ENCODE data around the gene RENBP. TPM values are rescaled to one million over a fixed set of nuclear protein-coding genes. Genes with fewer than 3 reads are reported as not detected.

Gene RENBP
- total and polyA plus RNA-seq, 2 of the 13 experiments (the other 11 are each of a cell fraction or from before 2014, with no cell fraction given): 1.4 to 2.6 TPM

DNA sequence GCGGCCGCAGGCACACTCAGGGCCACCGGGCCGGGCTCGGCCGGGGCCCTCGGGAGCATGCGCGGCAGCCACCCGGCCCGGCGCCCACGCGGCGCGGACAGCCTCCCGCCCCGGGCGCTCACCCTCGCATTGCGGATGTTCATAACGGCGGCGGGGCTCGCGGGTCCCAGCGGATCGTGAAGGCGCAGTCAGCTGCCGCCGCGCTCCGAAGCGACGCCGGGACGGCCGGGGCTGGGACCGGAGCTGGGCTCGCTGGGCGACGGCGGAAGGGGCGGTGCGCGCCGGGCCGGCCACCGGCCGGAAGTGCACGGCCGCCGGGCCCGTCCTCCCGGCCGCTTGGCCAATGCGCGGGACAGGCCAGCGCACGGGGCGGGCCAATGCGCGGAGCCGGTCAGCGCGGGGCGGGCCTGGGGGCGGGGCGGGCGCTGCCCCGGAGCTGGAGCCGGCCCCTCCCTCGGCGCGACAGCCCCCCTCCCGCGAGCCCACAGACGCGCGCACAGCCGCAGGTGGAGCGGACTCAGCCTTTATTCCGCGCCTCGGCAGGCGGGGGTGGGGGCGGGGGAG is 9.6 kb downstream of the RENBP start, which contains the start of gene NAA10:
Gene NAA10 (minus strand): TSS at position 276 of the 564 bp plus-strand sequence. CDS start 133 bp downstream, at position 143.
- no peak for TF ChIP-seq PAX8 (CRISPR knock-in tag; IDR thresholded peaks at IDR 0.05; ENCODE audit: borderline replicate concordance)
- peak; percentile 44 for TF ChIP-seq PHF8 (CRISPR knock-in tag; IDR thresholded peaks at IDR 0.05)
- TF ChIP-seq ERF (CRISPR knock-in tag; IDR thresholded peaks at IDR 0.05): no peak
- TF ChIP-seq AGO2 (optimal IDR thresholded peaks at IDR 0.05; ENCODE audit: low read depth, low read length): peak; percentile 28
- peak; percentile 72 for TF ChIP-seq GABPB1 (CRISPR knock-in tag; IDR thresholded peaks at IDR 0.05)
- TF ChIP-seq RBFOX2 (IDR thresholded peaks at IDR 0.05; ENCODE audit: low read depth, low read length): peak; percentile 69
- TF ChIP-seq, protein P1, sequence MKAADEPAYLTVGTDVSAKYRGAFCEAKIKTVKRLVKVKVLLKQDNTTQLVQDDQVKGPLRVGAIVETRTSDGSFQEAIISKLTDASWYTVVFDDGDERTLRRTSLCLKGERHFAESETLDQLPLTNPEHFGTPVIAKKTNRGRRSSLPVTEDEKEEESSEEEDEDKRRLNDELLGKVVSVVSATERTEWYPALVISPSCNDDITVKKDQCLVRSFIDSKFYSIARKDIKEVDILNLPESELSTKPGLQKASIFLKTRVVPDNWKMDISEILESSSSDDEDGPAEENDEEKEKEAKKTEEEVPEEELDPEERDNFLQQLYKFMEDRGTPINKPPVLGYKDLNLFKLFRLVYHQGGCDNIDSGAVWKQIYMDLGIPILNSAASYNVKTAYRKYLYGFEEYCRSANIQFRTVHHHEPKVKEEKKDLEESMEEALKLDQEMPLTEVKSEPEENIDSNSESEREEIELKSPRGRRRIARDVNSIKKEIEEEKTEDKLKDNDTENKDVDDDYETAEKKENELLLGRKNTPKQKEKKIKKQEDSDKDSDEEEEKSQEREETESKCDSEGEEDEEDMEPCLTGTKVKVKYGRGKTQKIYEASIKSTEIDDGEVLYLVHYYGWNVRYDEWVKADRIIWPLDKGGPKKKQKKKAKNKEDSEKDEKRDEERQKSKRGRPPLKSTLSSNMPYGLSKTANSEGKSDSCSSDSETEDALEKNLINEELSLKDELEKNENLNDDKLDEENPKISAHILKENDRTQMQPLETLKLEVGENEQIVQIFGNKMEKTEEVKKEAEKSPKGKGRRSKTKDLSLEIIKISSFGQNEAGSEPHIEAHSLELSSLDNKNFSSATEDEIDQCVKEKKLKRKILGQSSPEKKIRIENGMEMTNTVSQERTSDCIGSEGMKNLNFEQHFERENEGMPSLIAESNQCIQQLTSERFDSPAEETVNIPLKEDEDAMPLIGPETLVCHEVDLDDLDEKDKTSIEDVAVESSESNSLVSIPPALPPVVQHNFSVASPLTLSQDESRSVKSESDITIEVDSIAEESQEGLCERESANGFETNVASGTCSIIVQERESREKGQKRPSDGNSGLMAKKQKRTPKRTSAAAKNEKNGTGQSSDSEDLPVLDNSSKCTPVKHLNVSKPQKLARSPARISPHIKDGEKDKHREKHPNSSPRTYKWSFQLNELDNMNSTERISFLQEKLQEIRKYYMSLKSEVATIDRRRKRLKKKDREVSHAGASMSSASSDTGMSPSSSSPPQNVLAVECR (CRISPR knock-in tag; IDR thresholded peaks at IDR 0.05; ENCODE audit: borderline replicate concordance): peak; percentile 31; the same call in 1 of the 2 replicates
- TF ChIP-seq SP2 (CRISPR knock-in tag; IDR thresholded peaks at IDR 0.05): peak; percentile 66; the same call in 1 of the 2 replicates
- no peak for TF ChIP-seq ZNF260 (CRISPR knock-in tag; IDR thresholded peaks at IDR 0.05; ENCODE audit: borderline replicate concordance, low read depth)
- 0 out of 2 replicates have a peak, but pooled peaks have one; percentile 15 for TF ChIP-seq ARNT2 (CRISPR knock-in tag; IDR thresholded peaks at IDR 0.05; ENCODE audit: low read depth)
- TF ChIP-seq ZBTB2 (CRISPR knock-in tag; IDR thresholded peaks at IDR 0.05; ENCODE audit: low read depth): 0 out of 2 replicates have a peak, but pooled peaks have one; percentile 26
- no peak for TF ChIP-seq ZNF766 (CRISPR knock-in tag; IDR thresholded peaks at IDR 0.05; ENCODE audit: borderline replicate concordance)
- TF ChIP-seq UBTF (CRISPR knock-in tag; IDR thresholded peaks at IDR 0.05): peak; percentile 27; the same call in 1 of the 2 replicates
- peak; percentile 38; the same call in 1 of the 3 replicates for TF ChIP-seq MXI1 (IDR thresholded peaks at IDR 0.05; ENCODE audit: borderline replicate concordance, low read depth, low read length)
- peak; percentile 30; the same call in 1 of the 2 replicates for TF ChIP-seq ZFX (CRISPR knock-in tag; IDR thresholded peaks at IDR 0.05; ENCODE audit: low read depth)
- BruUV-seq (replicated peaks): no TSS peak
- CTCF ChIA-PET (ENCODE audit: low intra/inter-chr PET ratio, low total read pairs): no interaction called here
- Histone ChIP-seq H3K4me1 (ENCODE audit: insufficient read depth, low read length) (peaks cover 7% of the 10 kb centered on the region), H2AFZ (ENCODE audit: low read length) (no peak within 1 kb of the TSS), H3K27ac (ENCODE audit: extremely low read length, insufficient read depth, low read length) (peak within 1 kb of the TSS; percentile 64), H4K20me1 (ENCODE audit: insufficient read depth, low read length) (no peaks in the 10 kb centered on the region), H3K79me2 (ENCODE audit: insufficient read depth, low read length) (peaks cover 9% of the 10 kb centered on the region), H3K9ac (ENCODE audit: insufficient read depth, low read depth, low read length) (peak within 1 kb of the TSS; percentile 78), H3K4me2 (ENCODE audit: low read depth, low read length) (peak within 1 kb of the TSS; percentile 76), H3K4me3 (replicated peaks in 1 of 3; ENCODE audit: insufficient read depth in 1 of 3, low read depth in 2 of 3, low read length in 3 of 3) (peak within 1 kb of the TSS; percentile 67 to 81 (median 80)), H3K9me3 (ENCODE audit: low read length) (no peaks in the 10 kb centered on the region), H3K36me3 (replicated peaks in 1 of 2; ENCODE audit: control insufficient read depth in 1 of 2, insufficient read depth in 2 of 2, low read length in 2 of 2) (peaks cover 0 to 8% of the 10 kb centered on the region in 2 experiments; a peak in 1 of 5 replicates), H3K27me3 (ENCODE audit: control insufficient read depth in 1 of 2, insufficient read depth in 2 of 2, low read length in 2 of 2) (no peaks in the 10 kb centered on the region)
- FAIRE-seq (no peak), ATAC-seq (peak; percentile 94), DNase-seq (ENCODE audit: low spot score) (peak; percentile 32)
- WGBS (ENCODE audit: low lambda C conversion rate): no CpG with 5 or more reads among the region's 87 CpGs
- in situ Hi-C loops (cut with HindIII; ENCODE audit: extremely low pct_ligation_motif_present, low pct_unique_long_range_greater_than_20kb) (no loop called here), intact Hi-C loops (cut with micrococcal nuclease; ENCODE audit: unreplicated experiment) (no loop called here)
- POLR2A ChIA-PET: interaction anchor here (0.8 to 2.6 kb wide), 7 partner anchors 9 to 208 kb away, joined by 4 to 20 read pairs (median 5); partner anchors contain the start of genes ARHGAP4, HCFC1 and RENBP

Data from HepG2 (cell line).